Activated naive CD4-positive, alpha-beta T cell treated with anti-CD3 and anti-CD28 coated beads, Interleukin-2, amount 50 U/mL, for 16 hours (primary cell): ENCODE data around the gene ELMOD3.
A peak's percentile ranks its signal among the peaks of the same experiment; 100 is the strongest.
"Not testable (repeated sequence)": the region's sequence is repeated elsewhere in the genome, so short reads cannot be mapped to it uniquely, and the experiment has no call there.

Experiments
- DNase-seq: peaks from one replicate; pipeline ENCODE4 v3.0.0-alpha.2; 2020

ELMOD3 gene

GRCh38 chr2:85354286-85355072, at the start of gene ELMOD3, which contains the start of gene RETSAT:
ELMOD3 (plus strand) TSS chr2:85354769; CDS start chr2:85357199, 2,430 bp downstream.
RETSAT (minus strand) TSS chr2:85354528; CDS start chr2:85354507, 21 bp downstream.
- peak; percentile 95 for DNase-seq

GRCh38 chr2:85307527-85307897, 47.1 kb upstream of the ELMOD3 start:
- DNase-seq = no peak

DNA sequence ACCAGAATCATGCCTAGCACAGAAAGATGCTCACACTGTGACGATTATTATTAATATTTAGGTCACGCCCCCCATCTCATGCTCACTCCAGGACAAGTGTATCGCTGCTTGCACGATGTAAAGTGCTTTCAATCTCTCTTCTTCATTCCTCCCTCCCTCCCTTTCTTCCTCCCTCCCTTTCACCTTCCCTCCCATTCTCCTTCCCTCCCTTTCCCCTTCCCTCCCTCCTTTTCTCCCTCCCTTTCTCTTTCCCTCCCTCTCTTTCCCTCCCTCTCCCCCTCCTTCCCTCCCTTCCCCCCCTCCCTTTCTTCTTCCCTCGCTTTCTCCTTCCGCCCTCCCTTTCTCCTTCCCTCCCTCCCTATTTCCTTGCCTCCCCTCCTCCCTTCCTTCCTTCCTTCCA, 46.4 kb upstream of the ELMOD3 start:
- no peak for DNase-seq

GRCh38 chr2:85308896-85309555, 45.5 kb upstream of the ELMOD3 start:
- no peak for DNase-seq

DNA sequence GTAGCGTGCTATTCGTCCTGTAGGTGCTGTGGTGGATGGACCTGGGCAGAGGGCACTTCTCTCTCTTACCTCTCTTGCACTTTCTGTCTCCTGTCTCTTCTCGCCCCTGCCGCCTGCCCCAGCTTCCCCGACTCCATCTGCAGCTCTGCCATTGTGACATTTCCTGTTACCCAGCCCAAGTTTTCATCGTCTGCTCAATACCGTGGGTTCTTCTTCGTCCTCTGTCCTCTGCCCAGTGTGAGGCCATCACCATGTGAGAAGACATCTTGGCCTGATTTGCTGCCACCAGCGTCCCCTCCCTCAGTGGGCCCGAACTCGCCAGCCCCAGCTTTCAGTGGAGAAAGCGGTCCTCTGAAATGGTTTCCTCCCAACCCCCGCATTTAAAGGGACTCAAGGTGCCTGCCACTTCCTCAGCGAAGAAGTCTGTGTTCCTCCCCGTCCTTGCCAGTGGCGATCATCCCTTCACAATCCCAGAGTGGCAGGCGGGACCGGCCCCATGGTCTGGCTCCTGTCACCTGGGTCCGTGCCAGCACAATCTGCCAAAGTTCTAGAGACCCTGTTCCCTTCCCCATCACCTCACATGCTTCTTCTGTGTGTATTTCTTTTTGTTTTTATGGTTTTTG, 44.8 kb upstream of the ELMOD3 start:
- DNase-seq = no peak

DNA sequence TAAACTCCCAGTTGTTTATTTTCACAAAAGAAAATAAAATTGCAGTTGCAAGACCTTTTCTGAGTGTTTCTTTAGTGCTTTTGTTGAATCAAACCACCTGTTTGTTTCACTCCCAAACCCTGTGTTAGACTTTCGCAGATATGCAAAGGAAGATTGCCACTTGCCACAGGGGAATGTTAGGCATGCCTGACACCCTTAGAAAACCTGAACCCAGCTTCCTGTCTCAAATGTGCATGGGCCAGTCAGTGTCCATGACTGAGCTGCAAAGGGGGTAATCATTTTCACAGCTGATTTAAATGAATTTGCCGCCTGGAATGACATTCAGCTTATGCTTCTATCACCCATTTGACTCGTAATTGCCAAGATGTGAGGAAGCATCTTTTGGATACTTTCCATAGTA, 44.2 kb upstream of the ELMOD3 start:
- DNase-seq = no peak

DNA sequence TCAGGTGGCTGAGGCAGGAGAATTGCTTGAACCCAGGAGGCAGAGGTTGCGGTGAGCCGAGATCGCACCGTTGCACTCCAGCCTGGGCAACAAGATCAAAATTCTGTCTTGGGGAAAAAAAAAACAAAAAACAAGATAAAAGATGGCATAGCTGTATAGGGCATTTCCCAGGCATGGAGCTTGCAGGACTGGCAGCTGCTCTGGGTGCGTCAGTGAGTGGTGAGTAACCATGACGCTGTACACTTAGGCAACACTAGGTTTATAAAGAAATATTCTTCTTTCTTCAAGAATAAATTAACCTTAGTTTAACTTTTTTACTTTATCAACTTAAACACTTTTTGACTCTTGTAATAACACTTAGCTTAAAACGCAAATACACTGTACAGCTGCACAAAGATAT, 42.2 kb upstream of the ELMOD3 start:
- DNase-seq = no peak

DNA sequence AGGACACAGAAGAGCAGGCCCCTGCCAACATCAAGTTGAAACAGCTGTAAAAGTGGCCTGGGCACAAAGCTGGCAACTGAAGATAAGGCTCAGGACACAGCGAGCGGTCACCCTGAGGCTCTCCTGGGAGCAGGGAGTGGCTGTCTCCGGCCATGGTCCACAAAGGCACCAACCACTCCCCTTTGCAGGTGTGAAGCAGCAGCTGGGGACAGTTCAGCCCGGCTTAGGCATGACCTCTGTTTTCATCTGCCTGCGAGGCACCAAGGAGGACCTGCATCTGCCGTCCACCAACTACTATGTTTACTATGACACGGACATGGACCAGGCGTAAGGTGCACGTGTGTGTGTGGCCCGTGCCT, 39.7 kb upstream of the ELMOD3 start:
- DNase-seq = no peak

DNA sequence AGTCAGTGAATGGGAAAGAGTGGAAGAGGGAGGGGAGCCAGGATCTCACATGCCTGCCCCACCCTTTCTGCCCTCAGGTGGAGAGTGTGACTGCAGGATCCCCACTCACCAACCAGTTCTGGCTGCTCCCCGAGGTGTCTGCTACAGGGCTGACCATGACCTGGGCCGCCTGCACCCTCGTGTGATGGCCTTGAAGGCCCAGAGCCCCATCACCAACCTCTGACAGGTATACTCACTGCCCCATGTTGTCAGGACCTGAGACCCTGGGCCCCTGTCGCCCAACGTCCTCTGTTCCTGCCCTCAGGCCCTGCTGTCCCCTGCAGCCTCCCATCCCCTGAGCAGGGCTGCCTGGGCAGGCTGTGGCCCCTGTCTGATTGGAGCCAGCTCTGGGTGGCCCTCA, 38.6 kb upstream of the ELMOD3 start:
- not testable (repeated sequence) for DNase-seq

DNA sequence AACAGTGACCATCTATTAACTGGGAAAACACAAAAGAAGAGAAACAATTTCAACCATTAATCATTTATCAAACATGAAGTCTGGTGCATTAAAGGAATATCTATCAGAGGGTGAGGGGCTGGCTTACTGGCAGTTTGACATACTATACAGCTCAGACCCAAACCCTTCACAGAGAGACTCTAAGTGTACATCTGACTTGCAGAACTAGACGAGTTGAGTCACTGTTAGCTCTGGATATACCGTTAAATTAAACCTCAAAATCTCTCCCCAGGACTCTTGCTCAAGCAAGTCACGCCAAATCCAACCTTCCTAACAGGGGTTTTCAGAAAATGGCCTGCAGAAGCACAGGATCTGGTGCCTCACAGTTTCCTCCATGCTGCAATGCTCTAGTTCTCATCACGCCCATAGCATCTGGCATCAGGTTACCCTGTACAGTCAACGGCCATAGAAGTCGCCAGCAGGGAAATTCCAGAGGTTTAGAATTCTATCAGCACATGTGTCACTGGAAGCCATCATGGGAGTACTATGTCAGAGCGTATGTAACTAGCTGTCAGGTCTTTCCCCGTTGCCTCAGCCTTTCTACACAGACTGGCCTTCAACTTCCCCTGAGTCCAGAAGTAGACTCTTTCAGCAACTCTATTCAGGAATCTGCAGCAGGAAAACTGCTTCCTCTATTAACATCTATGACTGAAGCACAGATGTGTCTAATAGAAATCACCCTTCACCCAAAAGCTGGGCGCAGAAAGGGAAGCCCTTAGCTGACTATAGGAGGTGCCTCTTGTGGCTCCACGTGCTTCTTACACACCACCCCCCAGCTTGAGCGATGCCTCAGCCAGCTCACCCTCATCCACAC, 36.1 kb upstream of the ELMOD3 start:
- peak; percentile 51 for DNase-seq

DNA sequence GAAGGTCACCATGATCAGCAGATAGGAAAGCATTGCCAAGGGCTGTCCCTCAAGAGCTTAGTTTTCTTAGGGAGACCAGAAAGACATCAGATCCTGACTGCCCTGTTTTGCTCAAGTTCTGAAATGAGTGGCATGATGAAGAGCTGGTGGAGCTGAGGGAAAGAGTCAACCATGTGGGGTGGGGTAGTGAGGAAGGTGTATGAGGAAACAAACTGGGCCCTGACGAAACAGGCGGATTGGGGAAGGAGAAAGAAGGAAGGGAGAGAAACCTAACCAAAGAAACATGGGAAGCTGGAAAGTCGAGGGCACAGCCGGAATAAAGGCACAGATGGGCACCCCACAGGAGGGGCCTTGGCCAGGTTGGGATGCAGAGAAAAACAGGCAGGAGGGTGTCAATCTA, 34.8 kb upstream of the ELMOD3 start:
- DNase-seq = no peak

DNA sequence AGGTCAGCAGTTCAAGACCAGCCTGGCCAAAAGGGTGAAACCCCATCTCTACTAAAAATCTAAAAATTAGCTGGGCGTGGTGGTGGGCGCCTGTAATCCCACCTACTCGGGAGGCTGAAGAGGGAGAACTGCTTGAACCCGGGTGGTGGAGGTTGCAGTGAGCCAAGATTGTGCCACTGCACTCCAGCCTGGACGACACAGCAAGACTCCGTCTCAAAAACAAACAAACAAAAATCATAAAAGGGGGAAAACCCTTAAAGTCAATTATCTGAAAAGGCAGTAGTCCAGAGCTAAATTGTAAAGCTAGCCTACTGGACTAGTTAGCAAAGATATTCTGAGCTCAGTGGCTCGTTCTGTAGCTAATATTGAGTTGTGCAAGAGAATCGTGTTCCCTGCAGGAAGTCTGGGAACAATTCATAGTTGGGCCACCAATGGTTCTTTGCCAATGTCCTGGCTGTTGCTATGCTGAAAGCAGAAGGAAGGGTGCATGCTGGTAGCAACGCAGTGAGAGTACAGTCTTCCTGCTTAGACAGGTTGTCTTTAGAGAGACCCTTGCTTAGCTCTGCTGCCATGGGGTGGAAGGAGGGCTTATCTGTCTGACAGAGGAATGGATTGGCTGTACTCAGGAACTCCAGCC, 31.1 kb upstream of the ELMOD3 start:
- DNase-seq = no peak

- DNase-seq = not testable (repeated sequence)
Measured at GRCh38 chr2:85323988-85324367, 30.6 kb upstream of the ELMOD3 start.

DNA sequence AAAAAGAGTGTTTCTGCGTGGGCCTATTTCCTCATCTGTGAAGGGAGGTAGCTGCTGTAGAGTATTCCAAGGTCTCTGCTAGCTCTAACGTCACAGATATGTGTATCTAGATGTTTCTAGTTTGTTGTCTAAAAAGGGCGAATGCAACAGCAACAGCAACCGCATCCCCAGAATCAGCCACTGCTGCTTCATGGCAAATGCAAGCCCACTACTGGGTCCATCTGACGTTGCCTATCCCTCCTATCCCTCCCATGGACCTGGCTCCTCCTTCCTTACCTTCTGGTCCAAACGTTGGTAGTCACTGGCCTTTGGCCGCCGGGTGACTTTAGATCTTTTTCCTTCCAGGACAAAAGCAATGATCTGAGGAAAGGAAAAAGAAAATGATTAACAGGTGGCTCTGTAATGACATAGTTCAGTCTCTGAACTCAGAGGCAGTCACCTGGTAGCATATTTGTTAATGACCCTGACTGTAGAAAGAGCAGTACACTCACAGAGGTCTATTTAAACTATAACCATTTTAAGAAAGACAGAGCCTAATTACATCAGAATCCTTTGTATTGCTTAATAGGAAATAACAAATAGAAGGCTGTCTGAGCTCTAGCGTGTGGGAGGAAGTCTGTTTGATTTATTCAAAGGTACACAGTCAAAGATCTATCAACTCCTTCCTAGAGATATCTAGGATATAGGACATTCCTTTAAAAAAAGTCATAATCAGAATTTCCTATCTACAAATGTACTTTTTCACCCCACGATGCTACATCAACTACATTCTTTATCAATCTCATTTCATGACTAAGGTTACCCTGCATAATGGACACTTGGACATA, 29.7 kb upstream of the ELMOD3 start:
- DNase-seq = no peak

DNA sequence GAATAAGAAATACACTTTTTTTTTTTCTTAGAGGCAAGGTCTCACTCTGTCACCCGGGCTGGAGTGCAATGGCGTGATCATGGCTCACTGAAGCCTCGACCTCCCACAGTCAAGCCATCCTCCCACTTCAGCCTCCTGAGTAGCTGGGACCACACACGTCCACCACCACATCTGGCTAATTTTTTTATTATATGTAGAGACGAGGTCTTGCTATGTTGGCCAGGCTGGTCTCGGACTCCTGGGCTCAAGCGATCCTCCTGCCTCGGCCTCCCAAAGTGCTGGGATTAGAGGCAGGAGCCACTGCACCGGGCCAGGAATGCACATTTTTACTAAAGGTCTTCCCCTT, 29.1 kb upstream of the ELMOD3 start:
- DNase-seq = no peak

- peak; percentile 26 for DNase-seq
Measured at GRCh38 chr2:85326406-85327159, 28.0 kb upstream of the ELMOD3 start.

DNA sequence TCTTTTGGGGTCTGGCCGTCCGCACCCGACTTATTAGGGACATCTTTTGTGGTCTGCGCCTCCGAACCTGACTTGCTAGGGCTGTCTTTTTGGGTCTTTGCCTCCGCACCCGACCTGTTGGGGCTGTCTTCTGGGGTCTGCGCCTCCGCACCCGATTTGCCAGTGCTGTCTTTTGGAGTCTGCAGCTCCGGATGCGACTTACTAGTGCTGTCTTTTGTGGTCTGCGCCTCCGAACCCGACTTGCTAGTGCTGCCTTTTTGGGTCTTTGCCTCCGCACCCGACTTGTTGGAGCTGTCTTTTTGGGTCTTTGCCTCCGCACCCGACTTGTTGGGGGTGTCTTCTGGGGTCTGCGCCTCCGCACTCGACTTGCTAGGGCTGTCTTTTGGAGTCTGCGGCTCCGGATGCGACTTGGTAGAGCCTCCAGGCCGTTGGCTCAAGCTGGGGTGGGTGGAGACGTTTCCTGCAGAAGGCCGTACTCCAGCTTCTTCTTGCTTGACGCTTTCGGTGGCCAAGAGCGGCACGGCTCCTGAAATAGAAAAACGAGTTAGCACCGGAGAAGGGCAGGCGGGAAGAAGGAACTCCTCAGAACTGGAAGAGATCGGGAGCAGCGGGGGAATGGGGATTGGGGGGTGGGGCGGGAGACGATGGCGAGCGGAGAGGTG, 27.3 kb upstream of the ELMOD3 start:
- peak; percentile 52 for DNase-seq

GRCh38 chr2:85327822-85328617, 26.5 kb upstream of the ELMOD3 start, which contains the start of gene TGOLN2:
TGOLN2 (minus strand) TSS chr2:85327989; CDS start chr2:85327962, 27 bp downstream.
- peak; percentile 95 for DNase-seq

- DNase-seq = no peak
Measured at GRCh38 chr2:85329181-85329651, 25.4 kb upstream of the ELMOD3 start.
